ENCODE measurements around the gene PCED1B.

GRCh38 chr12:47200446-47200845, 121.0 kb downstream of the PCED1B start:
- TF ChIP-seq CTCF (IDR thresholded peaks at IDR 0.05; ENCODE audit: low read depth, low read length) (no peak), POLR2A (IDR thresholded peaks at IDR 0.05; ENCODE audit: extremely low read depth, insufficient read length) (no peak), MYC (IDR thresholded peaks at IDR 0.05; ENCODE audit: low read depth, low read length) (no peak)
- TF ChIP-seq, protein P1, sequence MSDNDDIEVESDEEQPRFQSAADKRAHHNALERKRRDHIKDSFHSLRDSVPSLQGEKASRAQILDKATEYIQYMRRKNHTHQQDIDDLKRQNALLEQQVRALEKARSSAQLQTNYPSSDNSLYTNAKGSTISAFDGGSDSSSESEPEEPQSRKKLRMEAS (IDR thresholded peaks at IDR 0.05; ENCODE audit: low read depth, low read length) = no peak
